ENCODE measurements around the gene SLC12A7.
"Not testable (repeated sequence)": the region's sequence is repeated elsewhere in the genome, so short reads cannot be mapped to it uniquely, and the experiment has no call there.

Gene SLC12A7

DNA sequence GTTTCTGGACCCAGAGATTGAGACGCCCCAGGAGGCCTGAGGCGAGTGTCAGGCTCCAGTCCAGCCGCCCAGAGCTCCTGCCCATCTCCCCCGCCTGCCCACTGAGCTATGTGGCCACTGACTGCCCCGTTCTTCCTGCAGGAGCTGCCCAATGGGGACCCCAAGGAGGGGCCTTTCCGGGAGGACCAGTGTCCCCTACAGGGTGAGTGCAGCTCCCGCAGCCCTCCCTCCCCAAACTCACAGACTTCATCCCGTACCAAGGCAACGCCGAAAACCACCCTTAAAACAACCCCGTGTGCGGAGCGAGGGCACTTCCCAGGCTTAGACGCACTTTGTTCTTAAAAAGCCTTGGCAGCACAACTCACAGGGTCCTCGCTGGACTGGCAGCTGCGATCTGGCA lies 79.9 kb downstream of the SLC12A7 start:
- Histone ChIP-seq H3K9me3 (ENCODE audit: control insufficient read depth in 1 of 2, low read length in 2 of 2) (no peaks in the 10 kb centered on the region), H3K27me3 (ENCODE audit: control insufficient read depth in 1 of 2, insufficient read depth in 2 of 2, low read length in 2 of 2) (no peaks in the 10 kb centered on the region)

DNA sequence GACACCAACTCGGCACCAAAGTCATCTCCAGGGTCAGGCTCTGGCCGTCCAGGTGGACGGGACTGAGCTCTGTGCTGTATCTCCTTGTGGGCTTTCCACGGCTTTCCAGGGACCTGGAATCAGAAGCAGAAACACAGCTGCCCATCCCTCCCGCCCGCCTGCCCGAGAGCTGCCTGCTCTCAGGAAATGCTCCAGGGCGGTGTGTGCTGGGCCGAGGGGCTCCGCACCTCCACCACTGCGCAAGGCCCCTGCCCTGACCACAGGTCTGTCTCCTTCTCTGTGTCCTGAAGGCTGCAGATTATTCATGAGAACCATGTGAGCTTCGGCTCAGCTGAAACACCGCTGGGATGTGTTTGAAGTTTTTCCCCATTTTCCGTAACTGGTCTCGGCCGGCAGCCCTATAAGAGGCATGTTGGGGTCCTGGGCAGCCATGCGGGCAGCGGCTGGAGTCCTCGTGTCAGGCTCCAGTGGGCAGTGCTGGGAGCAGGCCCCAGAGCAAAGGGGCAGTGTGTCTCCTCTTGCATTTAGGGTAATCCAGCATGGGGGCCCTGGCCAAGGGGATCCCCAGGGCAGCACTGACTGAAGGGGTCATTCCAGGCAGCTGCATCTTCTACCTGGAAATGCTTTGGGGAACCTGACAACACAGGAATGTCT lies 80.4 kb downstream of the SLC12A7 start:
- Histone ChIP-seq H3K9ac (ENCODE audit: low read depth in 1 of 2, low read length in 2 of 2) (no peak overlapping the region), H3K36me3 (ENCODE audit: control insufficient read depth in 1 of 2, insufficient read depth in 2 of 2, low read length in 2 of 2) (no peaks in the 10 kb centered on the region), H3K9me3 (ENCODE audit: control insufficient read depth in 1 of 2, low read length in 2 of 2) (no peaks in the 10 kb centered on the region), H3K4me3 (ENCODE audit: low read depth in 1 of 2, low read length in 2 of 2) (no peak overlapping the region), H3K4me1 (ENCODE audit: control insufficient read depth in 1 of 2, insufficient read depth in 2 of 2, low read length in 2 of 2) (no peaks in the 10 kb centered on the region), H3K27ac (ENCODE audit: low read depth, low read length) (no peak overlapping the region), H3K27me3 (ENCODE audit: control insufficient read depth in 1 of 2, insufficient read depth in 2 of 2, low read length in 2 of 2) (no peaks in the 10 kb centered on the region)

More for the DNA sequence above, 79.9 kb downstream of the SLC12A7 start:
- Histone ChIP-seq H3K27ac (ENCODE audit: low read depth, low read length) (no peak overlapping the region), H3K9ac (ENCODE audit: low read depth in 1 of 2, low read length in 2 of 2) (no peak overlapping the region), H3K36me3 (ENCODE audit: control insufficient read depth in 1 of 2, insufficient read depth in 2 of 2, low read length in 2 of 2) (no peaks in the 10 kb centered on the region), H3K4me3 (ENCODE audit: low read depth in 1 of 2, low read length in 2 of 2) (no peak overlapping the region), H3K4me1 (ENCODE audit: control insufficient read depth in 1 of 2, insufficient read depth in 2 of 2, low read length in 2 of 2) (no peaks in the 10 kb centered on the region)

DNA sequence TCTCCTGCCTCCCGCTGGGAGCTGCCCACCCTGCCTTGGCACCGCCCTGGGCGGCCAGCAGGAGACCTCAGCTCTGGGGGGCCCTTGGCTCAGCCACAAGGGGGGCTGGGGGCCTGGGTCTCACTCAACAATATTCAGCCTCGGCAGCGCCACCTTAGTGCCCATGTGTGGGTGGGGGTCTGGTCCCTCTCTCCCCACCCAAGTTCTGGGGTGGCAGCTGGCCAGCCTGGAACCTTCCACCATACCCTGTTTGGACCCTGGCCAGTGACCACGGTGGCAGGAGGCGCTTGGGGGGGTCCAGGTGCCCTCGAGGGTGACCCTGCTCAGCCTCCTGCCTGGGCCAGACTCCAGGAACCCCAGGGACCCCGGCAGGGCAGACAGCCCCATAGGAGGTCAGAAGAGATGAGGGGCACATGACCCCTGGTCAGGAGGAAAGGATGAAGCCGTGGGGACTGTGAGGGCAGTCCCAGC lies 81.0 kb downstream of the SLC12A7 start:
- Histone ChIP-seq H3K9me3 (ENCODE audit: control insufficient read depth in 1 of 2, low read length in 2 of 2) (no peaks in the 10 kb centered on the region), H3K27ac (ENCODE audit: low read depth, low read length) (no peak overlapping the region), H3K9ac (ENCODE audit: low read depth in 1 of 2, low read length in 2 of 2) (no peak overlapping the region), H3K4me1 (ENCODE audit: control insufficient read depth in 1 of 2, insufficient read depth in 2 of 2, low read length in 2 of 2) (no peaks in the 10 kb centered on the region), H3K36me3 (ENCODE audit: control insufficient read depth in 1 of 2, insufficient read depth in 2 of 2, low read length in 2 of 2) (no peaks in the 10 kb centered on the region), H3K27me3 (ENCODE audit: control insufficient read depth in 1 of 2, insufficient read depth in 2 of 2, low read length in 2 of 2) (no peaks in the 10 kb centered on the region), H3K4me3 (ENCODE audit: low read depth in 1 of 2, low read length in 2 of 2) (no peak overlapping the region)

GRCh38 chr5:1029945-1030625 lies 81.8 kb downstream of the SLC12A7 start:
- Histone ChIP-seq H3K9me3 (ENCODE audit: control insufficient read depth in 1 of 2, low read length in 2 of 2) (no peaks in the 10 kb centered on the region), H3K9ac (ENCODE audit: low read depth in 1 of 2, low read length in 2 of 2) (no peak overlapping the region), H3K4me1 (ENCODE audit: control insufficient read depth in 1 of 2, insufficient read depth in 2 of 2, low read length in 2 of 2) (no peaks in the 10 kb centered on the region), H3K36me3 (ENCODE audit: control insufficient read depth in 1 of 2, insufficient read depth in 2 of 2, low read length in 2 of 2) (no peaks in the 10 kb centered on the region), H3K4me3 (ENCODE audit: low read depth in 1 of 2, low read length in 2 of 2) (no peak overlapping the region), H3K27ac (ENCODE audit: low read depth, low read length) (no peak overlapping the region), H3K27me3 (ENCODE audit: control insufficient read depth in 1 of 2, insufficient read depth in 2 of 2, low read length in 2 of 2) (no peaks in the 10 kb centered on the region)

DNA sequence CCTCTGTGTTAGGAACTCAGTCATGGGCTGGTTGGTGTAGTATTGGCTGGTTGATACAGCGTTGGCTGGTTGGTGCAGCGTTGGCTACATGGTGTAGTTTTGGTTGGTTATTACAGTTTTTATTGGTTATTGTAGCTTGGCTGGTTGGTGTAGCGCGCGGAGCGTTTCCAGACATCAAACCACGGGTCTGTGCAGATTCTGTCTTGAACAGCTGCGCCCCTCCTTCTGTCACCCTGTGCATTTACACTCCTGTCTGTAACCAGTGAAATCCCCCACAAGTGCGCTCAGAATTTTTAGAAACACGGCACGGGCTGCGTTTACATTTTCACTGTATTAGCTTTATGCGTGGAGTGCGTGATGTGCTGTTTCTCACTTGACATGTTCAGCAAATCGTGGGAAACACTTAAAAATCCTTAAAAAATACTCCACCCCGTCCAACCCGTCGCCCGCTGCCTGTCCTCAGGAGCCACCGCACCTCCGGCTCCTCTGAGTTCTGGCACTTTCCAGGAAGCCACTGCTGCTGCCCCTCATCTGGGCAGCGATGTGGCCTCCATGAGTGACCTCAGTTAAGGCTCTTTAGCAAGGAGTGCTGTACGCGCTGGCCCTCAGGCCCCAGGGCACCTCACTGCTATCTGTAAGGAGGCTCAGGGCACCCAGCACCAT lies 82.5 kb downstream of the SLC12A7 start:
- H3K4me3 ChIP-seq (ENCODE audit: low read depth in 1 of 2, low read length in 2 of 2), result no peak overlapping the region
- H3K27ac ChIP-seq (ENCODE audit: low read depth, low read length), result no peak overlapping the region
- no peaks in the 10 kb centered on the region for H3K4me1 ChIP-seq (ENCODE audit: control insufficient read depth in 1 of 2, insufficient read depth in 2 of 2, low read length in 2 of 2)
- H3K27me3 ChIP-seq (ENCODE audit: control insufficient read depth in 1 of 2, insufficient read depth in 2 of 2, low read length in 2 of 2), result no peaks in the 10 kb centered on the region
- H3K9ac ChIP-seq (ENCODE audit: low read depth in 1 of 2, low read length in 2 of 2), result no peak overlapping the region
- no peaks in the 10 kb centered on the region for H3K9me3 ChIP-seq (ENCODE audit: control insufficient read depth in 1 of 2, low read length in 2 of 2)
- no peaks in the 10 kb centered on the region for H3K36me3 ChIP-seq (ENCODE audit: control insufficient read depth in 1 of 2, insufficient read depth in 2 of 2, low read length in 2 of 2)

DNA sequence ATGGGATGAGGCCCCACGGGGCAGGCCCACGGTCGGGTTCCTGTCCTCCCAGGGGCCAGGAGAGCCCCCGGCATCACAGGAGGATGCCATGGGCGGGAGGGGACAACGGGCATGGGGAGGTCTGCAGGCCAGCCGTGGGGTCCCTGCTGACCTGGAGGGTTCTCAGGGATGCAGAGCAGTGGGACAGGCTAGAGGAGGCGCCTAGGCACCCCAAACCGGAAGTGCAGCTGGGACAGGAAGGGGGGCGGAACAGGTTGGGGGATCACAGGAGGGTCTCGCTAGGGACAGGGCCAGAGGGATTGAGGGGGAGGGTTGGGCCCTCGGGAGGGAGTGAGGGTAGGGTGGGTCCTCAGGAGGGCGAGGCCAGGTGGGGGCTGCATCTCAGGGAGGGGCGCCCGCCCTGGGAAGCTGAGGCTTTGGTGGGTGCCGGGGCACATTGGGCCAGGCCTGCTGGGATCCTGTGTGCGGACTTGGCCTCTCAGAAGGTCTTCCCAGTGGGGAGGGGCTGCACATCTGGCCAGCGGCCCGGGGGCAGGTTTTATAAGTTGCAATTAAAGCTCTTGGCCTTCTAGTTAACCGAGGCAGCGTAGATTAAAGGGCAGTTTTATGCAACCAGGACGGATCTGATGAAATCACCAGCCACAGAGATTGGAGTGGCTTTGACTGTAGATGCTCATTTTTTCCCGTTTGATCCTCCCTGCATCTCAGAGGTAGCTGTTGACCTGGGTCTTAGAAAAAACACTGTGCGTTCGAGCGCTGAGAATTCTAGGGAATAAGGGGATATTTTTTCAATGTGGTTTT lies 83.2 kb downstream of the SLC12A7 start:
- no peak overlapping the region for H3K9ac ChIP-seq (ENCODE audit: low read depth in 1 of 2, low read length in 2 of 2)
- H3K27ac ChIP-seq (ENCODE audit: low read depth, low read length), result no peak overlapping the region
- H3K4me3 ChIP-seq (ENCODE audit: low read depth in 1 of 2, low read length in 2 of 2), result no peak overlapping the region
- H3K4me1 ChIP-seq (ENCODE audit: control insufficient read depth in 1 of 2, insufficient read depth in 2 of 2, low read length in 2 of 2), result no peaks in the 10 kb centered on the region
- no peaks in the 10 kb centered on the region for H3K36me3 ChIP-seq (ENCODE audit: control insufficient read depth in 1 of 2, insufficient read depth in 2 of 2, low read length in 2 of 2)
- no peaks in the 10 kb centered on the region for H3K9me3 ChIP-seq (ENCODE audit: control insufficient read depth in 1 of 2, low read length in 2 of 2)
- no peaks in the 10 kb centered on the region for H3K27me3 ChIP-seq (ENCODE audit: control insufficient read depth in 1 of 2, insufficient read depth in 2 of 2, low read length in 2 of 2)

DNA sequence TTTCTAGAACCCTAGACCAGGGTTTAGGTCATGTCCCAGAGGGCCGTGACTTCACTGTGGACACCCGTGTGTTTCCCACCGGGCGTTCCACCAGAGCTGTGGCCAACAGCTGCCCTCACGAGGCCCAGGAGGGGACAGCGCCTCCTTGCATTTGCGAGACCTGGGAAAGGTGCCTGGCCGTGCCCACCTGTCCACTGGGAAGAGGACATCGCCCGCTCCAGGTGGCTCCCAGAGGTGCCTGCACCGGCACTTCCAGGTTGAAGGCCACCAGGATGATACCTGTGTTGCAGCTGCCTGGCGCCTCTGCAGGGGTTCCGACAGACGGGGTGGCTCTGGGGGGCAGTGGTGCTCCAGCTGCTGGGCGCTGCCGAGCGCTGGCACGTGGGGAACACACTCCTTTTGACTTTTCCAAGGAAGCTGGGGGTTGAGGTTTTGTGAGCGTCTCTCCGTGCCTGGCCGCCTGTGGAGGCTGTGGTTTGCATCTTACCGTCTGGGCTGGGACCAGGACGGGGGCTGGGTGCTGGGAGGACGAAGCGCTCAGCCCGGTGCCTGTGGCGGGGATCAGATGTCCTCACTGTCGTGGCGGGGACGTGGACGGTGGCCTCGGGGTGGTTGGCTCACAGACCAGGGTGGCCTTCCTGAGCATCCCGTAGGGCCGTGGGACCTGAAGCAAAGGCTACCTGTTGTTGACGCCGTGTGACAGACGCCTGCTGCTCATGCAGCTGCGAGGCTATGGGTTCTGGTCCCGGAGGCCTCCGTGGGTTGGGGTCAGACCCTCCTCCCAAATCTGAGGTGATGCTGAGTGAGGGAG lies 84.0 kb downstream of the SLC12A7 start:
- no peak overlapping the region for H3K27ac ChIP-seq (ENCODE audit: low read depth, low read length)
- H3K27me3 ChIP-seq (ENCODE audit: control insufficient read depth in 1 of 2, insufficient read depth in 2 of 2, low read length in 2 of 2), result no peaks in the 10 kb centered on the region
- no peaks in the 10 kb centered on the region for H3K9me3 ChIP-seq (ENCODE audit: control insufficient read depth in 1 of 2, low read length in 2 of 2)
- no peaks in the 10 kb centered on the region for H3K36me3 ChIP-seq (ENCODE audit: control insufficient read depth in 1 of 2, insufficient read depth in 2 of 2, low read length in 2 of 2)
- H3K4me1 ChIP-seq (ENCODE audit: control insufficient read depth in 1 of 2, insufficient read depth in 2 of 2, low read length in 2 of 2), result no peaks in the 10 kb centered on the region
- H3K9ac ChIP-seq (ENCODE audit: low read depth in 1 of 2, low read length in 2 of 2), result no peak overlapping the region
- no peak overlapping the region for H3K4me3 ChIP-seq (ENCODE audit: low read depth in 1 of 2, low read length in 2 of 2)

DNA sequence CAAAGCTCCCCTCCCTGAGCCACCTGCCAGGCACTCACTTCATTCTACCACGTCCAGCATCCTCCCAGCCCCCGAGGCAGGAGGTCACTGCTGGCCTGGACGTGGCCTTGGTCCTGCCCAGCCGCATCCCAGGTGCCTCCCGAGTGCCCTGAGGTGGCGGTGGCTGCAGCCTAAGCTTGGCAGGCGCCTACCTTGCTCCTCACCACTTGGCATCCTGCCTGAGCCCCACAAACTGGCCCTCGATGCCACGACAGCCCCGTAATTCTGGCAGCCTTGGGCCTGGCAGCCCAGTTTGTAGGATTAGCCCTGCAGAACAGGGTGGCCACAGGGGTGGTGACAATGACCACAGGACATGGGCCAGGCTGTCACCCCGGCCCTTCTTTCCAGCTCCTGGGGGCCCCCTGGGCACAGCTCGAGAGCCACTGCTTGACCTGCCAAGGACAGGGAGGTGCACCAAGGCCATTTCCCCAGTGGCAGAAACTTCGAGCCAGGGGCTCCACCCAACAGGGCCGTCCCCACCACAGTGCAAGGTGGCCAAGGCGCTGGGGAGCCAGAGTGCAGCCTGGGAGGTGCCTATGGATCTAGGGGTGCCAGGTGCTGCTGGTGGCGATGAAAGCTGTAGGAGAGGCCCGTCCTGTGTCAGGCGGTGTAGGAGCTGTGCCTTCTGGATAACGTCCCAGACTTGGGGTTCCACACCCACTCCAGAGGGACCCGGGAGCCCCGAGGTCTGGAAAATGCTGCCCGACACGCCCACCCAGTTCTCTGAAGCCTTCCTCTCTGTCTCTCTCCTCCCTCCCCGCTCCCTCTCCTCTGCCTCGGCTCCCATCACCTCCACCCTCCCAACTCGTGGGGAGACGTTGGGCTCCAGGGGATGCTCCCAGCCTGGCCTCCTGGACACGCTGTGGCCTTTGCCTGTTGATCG lies 84.9 kb downstream of the SLC12A7 start:
- H3K27ac ChIP-seq (ENCODE audit: low read depth, low read length), result no peak overlapping the region
- H3K36me3 ChIP-seq (ENCODE audit: control insufficient read depth in 1 of 2, insufficient read depth in 2 of 2, low read length in 2 of 2), result no peaks in the 10 kb centered on the region
- H3K4me1 ChIP-seq (ENCODE audit: control insufficient read depth in 1 of 2, insufficient read depth in 2 of 2, low read length in 2 of 2), result no peaks in the 10 kb centered on the region
- H3K9me3 ChIP-seq (ENCODE audit: control insufficient read depth in 1 of 2, low read length in 2 of 2), result no peaks in the 10 kb centered on the region
- no peak overlapping the region for H3K9ac ChIP-seq (ENCODE audit: low read depth in 1 of 2, low read length in 2 of 2)
- no peak overlapping the region for H3K4me3 ChIP-seq (ENCODE audit: low read depth in 1 of 2, low read length in 2 of 2)
- H3K27me3 ChIP-seq (ENCODE audit: control insufficient read depth in 1 of 2, insufficient read depth in 2 of 2, low read length in 2 of 2), result no peaks in the 10 kb centered on the region

DNA sequence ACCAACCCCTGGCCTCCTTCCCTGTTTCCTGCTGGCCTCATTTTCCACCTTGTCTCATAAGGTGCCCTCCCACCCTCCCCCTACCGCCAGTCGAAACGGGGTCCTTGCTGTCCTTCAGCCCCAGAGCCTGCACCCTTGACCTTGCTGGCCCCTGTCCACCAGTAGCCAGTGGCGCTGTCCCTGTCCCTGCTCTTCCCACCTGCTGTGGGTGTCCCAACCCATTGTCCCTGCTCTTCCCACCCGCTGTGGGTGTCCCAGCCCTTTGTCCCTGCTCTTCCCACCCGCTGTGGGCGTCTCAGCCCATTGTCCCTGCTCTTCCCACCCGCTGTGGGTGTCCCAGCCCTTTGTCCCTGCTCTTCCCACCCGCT lies 89.9 kb downstream of the SLC12A7 start:
- H3K4me1 ChIP-seq (ENCODE audit: control insufficient read depth in 1 of 2, insufficient read depth in 2 of 2, low read length in 2 of 2); H3K27ac ChIP-seq (ENCODE audit: low read depth, low read length); H3K27me3 ChIP-seq (ENCODE audit: control insufficient read depth in 1 of 2, insufficient read depth in 2 of 2, low read length in 2 of 2); H3K36me3 ChIP-seq (ENCODE audit: control insufficient read depth in 1 of 2, insufficient read depth in 2 of 2, low read length in 2 of 2); H3K9ac ChIP-seq (ENCODE audit: low read depth in 1 of 2, low read length in 2 of 2); H3K9me3 ChIP-seq (ENCODE audit: control insufficient read depth in 1 of 2, low read length in 2 of 2); H3K4me3 ChIP-seq (ENCODE audit: low read depth in 1 of 2, low read length in 2 of 2): not testable (repeated sequence)
